CD4-positive, alpha-beta T cell treated with Interleukin-21 for 1 hour (primary cell): ENCODE results near the gene ZNF280B.
A peak's percentile ranks its signal among the peaks of the same experiment; 100 is the strongest.

Experiments
- DNase-seq: peaks from one replicate; pipeline ENCODE4 v3.0.0-alpha.2; 2020

The ZNF280B gene

GRCh38 chr22:22508274-22509176 is at the start of gene ZNF280B:
ZNF280B (minus strand) TSS chr22:22508742; CDS start chr22:22489398, 19,344 bp downstream.
- peak; percentile 86 for DNase-seq

- no peak for DNase-seq
Measured at GRCh38 chr22:22556995-22557925, 48.7 kb upstream of the ZNF280B start.

GRCh38 chr22:22556578-22556977 is 48.0 kb upstream of the ZNF280B start:
- DNase-seq: no peak

- no peak for DNase-seq
Measured at GRCh38 chr22:22555596-22555995, 47.1 kb upstream of the ZNF280B start.

- no peak for DNase-seq
Measured at GRCh38 chr22:22554587-22555284, 46.2 kb upstream of the ZNF280B start.

- DNase-seq: no peak
Measured at GRCh38 chr22:22553735-22554586, 45.4 kb upstream of the ZNF280B start.

GRCh38 chr22:22553141-22553540 is 44.6 kb upstream of the ZNF280B start:
- no peak for DNase-seq

- DNase-seq: no peak
Measured at GRCh38 chr22:22552630-22553029, 44.1 kb upstream of the ZNF280B start.

GRCh38 chr22:22550789-22551434 is 42.4 kb upstream of the ZNF280B start:
- no peak for DNase-seq

- no peak for DNase-seq
Measured at GRCh38 chr22:22548910-22549309, 40.4 kb upstream of the ZNF280B start.

- DNase-seq: no peak
Measured at GRCh38 chr22:22548317-22548716, 39.8 kb upstream of the ZNF280B start.

- DNase-seq: no peak
Measured at GRCh38 chr22:22547692-22548300, 39.3 kb upstream of the ZNF280B start.

- no peak for DNase-seq
Measured at GRCh38 chr22:22547226-22547625, 38.7 kb upstream of the ZNF280B start.

GRCh38 chr22:22546490-22546889 is 37.9 kb upstream of the ZNF280B start:
- no peak for DNase-seq

- no peak for DNase-seq
Measured at GRCh38 chr22:22545084-22545483, 36.5 kb upstream of the ZNF280B start.

GRCh38 chr22:22538226-22538989 is 29.9 kb upstream of the ZNF280B start:
- no peak for DNase-seq

GRCh38 chr22:22536916-22537315 is 28.4 kb upstream of the ZNF280B start:
- DNase-seq: no peak

GRCh38 chr22:22536515-22536914 is 28.0 kb upstream of the ZNF280B start:
- no peak for DNase-seq

- DNase-seq: no peak
Measured at GRCh38 chr22:22535662-22536061, 27.1 kb upstream of the ZNF280B start.
